Measurements from ENCODE around the gene FES. TPM values are rescaled to one million over a fixed set of nuclear protein-coding genes. Genes with fewer than 3 reads are reported as not detected.

The FES gene
- total RNA-seq, 4 donors from 2014 or later, result 4.7 to 37.1 (median 20.5) TPM

GRCh38 chr15:90913398-90913944 is 29.2 kb downstream of the FES start:
- DNase-seq, result no peak
- Histone ChIP-seq H3K36me3 (peaks cover 0 to 99% (median 0%) of the 10 kb centered on the region in 3 donors), H3K4me3 (no peak overlapping the region), H3K4me1 (no peaks in the 10 kb centered on the region), H3K27ac (no peak overlapping the region), H3K9me3 (no peaks in the 10 kb centered on the region), H3K27me3 (no peaks in the 10 kb centered on the region)
- TF ChIP-seq CTCF (IDR thresholded peaks at IDR 0.05) (no peak), POLR2A (IDR thresholded peaks at IDR 0.05) (no peak)

- no peak for DNase-seq
- no peaks in the 10 kb centered on the region for H3K9me3 ChIP-seq
- H3K36me3 ChIP-seq, result peaks cover 0 to 99% (median 0%) of the 10 kb centered on the region in 3 donors
- H3K4me3 ChIP-seq, result no peak overlapping the region
- no peaks in the 10 kb centered on the region for H3K27me3 ChIP-seq
- TF ChIP-seq POLR2A (IDR thresholded peaks at IDR 0.05), result no peak
- no peak for TF ChIP-seq CTCF (IDR thresholded peaks at IDR 0.05)
- H3K4me1 ChIP-seq, result no peaks in the 10 kb centered on the region
- no peak overlapping the region for H3K27ac ChIP-seq
These were observed 30.2 kb downstream of the FES start for GRCh38 chr15:90914305-90915080.

- Histone ChIP-seq H3K4me1 (no peaks in the 10 kb centered on the region), H3K27me3 (no peaks in the 10 kb centered on the region), H3K36me3 (peaks cover 0 to 99% (median 0%) of the 10 kb centered on the region in 3 donors), H3K4me3 (no peak overlapping the region), H3K27ac (no peak overlapping the region), H3K9me3 (no peaks in the 10 kb centered on the region)
- no peak for TF ChIP-seq POLR2A (IDR thresholded peaks at IDR 0.05)
- TF ChIP-seq CTCF (IDR thresholded peaks at IDR 0.05), result no peak
- DNase-seq, result no peak
These were observed 31.0 kb downstream of the FES start for GRCh38 chr15:90915216-90915807.

DNA sequence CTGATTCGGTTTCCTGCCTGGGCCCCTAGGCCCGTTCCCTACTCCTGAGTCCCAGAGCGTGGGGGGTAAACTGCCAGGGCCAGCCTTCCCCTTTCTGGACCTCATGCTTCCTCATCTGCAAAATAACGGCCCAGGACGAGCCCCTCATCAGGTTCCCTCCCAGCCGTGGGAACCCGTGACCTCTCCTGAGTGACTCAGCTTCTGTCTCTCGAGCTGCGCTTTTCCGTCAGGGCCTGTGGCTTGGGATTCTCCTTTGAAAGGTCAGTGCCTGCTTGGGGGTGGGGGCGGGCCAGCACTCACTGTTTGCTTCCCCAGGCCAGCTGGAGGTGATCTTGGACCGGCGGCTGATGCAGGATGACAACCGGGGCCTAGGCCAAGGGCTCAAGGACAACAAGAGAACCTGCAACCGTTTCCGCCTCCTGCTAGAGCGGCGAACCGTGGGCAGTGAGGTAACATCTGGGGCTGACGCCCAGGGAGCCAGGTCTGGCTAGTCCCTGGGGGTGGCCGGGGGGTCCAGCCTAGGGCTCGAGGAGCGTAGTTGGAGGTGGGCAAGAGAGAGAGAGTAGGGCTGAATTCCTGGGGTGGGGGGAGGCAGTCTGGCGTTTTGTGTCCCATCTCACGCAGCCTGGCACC is 31.6 kb downstream of the FES start:
- Histone ChIP-seq H3K27me3 (no peaks in the 10 kb centered on the region), H3K36me3 (peaks cover 0 to 99% (median 0%) of the 10 kb centered on the region in 3 donors), H3K4me3 (no peak overlapping the region), H3K27ac (peak overlapping the region in 1 of 4 donors; percentile 3), H3K9me3 (no peaks in the 10 kb centered on the region), H3K4me1 (no peaks in the 10 kb centered on the region)
- no peak for TF ChIP-seq CTCF (IDR thresholded peaks at IDR 0.05)
- TF ChIP-seq POLR2A (IDR thresholded peaks at IDR 0.05), result no peak
- DNase-seq, result peak in 2 of 3 donors; percentile 20 to 67

GRCh38 chr15:90916461-90916860 is 32.2 kb downstream of the FES start:
- H3K27ac ChIP-seq, result peak overlapping the region in 1 of 4 donors; percentile 3
- no peaks in the 10 kb centered on the region for H3K4me1 ChIP-seq
- H3K36me3 ChIP-seq, result peaks cover 0 to 99% (median 0%) of the 10 kb centered on the region in 3 donors

More at GRCh38 chr15:90916461-90916860, 32.2 kb downstream of the FES start:
- DNase-seq, result no peak
- no peak for TF ChIP-seq POLR2A (IDR thresholded peaks at IDR 0.05)
- TF ChIP-seq CTCF (IDR thresholded peaks at IDR 0.05), result no peak
- Histone ChIP-seq H3K9me3 (no peaks in the 10 kb centered on the region), H3K27me3 (no peaks in the 10 kb centered on the region), H3K4me3 (no peak overlapping the region)

Data from Peyer's patch (tissue), 4 donors.